ENCODE data around the gene MVB12B.

DNA sequence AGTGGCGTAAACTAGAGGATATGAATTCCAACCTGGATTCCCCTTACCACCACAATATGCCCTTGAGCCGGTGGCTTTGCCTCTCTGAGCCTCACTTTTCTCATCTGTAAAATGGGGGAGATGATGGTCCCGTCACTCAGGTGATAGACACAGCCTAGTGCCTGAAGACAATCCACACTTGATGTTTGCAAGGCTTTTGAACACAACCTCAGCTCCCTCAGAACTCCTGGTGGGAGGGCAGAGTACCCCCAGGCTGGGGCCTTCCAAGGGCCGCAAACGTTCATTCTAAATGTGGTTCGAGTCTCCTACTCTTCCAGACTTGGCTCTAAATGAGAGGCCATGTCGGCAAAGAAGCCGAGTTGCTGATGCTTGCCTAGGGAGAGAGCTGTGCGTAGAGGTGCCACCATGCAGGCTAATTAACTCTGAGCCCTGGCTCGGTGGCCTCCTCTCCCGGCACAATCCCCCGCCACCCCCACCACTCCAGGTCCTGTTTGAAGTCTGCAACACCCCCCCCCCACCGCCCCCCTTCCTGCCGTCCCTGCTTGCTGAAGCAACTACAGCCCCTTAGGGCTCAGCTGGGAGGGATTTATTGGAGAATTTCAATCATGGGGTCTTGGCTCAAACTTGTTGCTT lies 189.4 kb downstream of the MVB12B start:
- TF ChIP-seq, protein P1, sequence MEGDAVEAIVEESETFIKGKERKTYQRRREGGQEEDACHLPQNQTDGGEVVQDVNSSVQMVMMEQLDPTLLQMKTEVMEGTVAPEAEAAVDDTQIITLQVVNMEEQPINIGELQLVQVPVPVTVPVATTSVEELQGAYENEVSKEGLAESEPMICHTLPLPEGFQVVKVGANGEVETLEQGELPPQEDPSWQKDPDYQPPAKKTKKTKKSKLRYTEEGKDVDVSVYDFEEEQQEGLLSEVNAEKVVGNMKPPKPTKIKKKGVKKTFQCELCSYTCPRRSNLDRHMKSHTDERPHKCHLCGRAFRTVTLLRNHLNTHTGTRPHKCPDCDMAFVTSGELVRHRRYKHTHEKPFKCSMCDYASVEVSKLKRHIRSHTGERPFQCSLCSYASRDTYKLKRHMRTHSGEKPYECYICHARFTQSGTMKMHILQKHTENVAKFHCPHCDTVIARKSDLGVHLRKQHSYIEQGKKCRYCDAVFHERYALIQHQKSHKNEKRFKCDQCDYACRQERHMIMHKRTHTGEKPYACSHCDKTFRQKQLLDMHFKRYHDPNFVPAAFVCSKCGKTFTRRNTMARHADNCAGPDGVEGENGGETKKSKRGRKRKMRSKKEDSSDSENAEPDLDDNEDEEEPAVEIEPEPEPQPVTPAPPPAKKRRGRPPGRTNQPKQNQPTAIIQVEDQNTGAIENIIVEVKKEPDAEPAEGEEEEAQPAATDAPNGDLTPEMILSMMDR (conservative IDR thresholded peaks at IDR 0.05 in 1 of 2, IDR thresholded peaks at IDR 0.05 in 1 of 2; ENCODE audit: extremely low read depth in 1 of 2, insufficient read depth in 1 of 2, low read depth in 1 of 2, low read length in 2 of 2) = no peak
- TF ChIP-seq EZH2 (IDR thresholded peaks at IDR 0.05; ENCODE audit: borderline replicate concordance, low read length) = no peak
